ENCODE results near the gene CCL4.
"Not testable (repeated sequence)": the region's sequence is repeated elsewhere in the genome, so short reads cannot be mapped to it uniquely, and the experiment has no call there.

Gene CCL4

GRCh38 chr17:36118477-36119353, 15.1 kb downstream of the CCL4 start:
- no peak for DNase-seq

- DNase-seq, result no peak
Observed at GRCh38 chr17:36120221-36120620, 16.6 kb downstream of the CCL4 start.

GRCh38 chr17:36121099-36121498, 17.5 kb downstream of the CCL4 start:
- DNase-seq, result not testable (repeated sequence)

GRCh38 chr17:36123431-36123830, 19.8 kb downstream of the CCL4 start:
- DNase-seq, result no peak

- DNase-seq, result no peak
Observed at GRCh38 chr17:36124879-36125824, 21.5 kb downstream of the CCL4 start.

GRCh38 chr17:36127199-36127893, 23.7 kb downstream of the CCL4 start:
- no peak for DNase-seq

GRCh38 chr17:36127911-36128310, 24.3 kb downstream of the CCL4 start:
- no peak for DNase-seq

GRCh38 chr17:36128411-36128978, 24.9 kb downstream of the CCL4 start:
- DNase-seq, result no peak

- no peak for DNase-seq
Observed at GRCh38 chr17:36129616-36130015, 26.0 kb downstream of the CCL4 start.

GRCh38 chr17:36130346-36130745, 26.7 kb downstream of the CCL4 start:
- no peak for DNase-seq

- no peak for DNase-seq
Observed at GRCh38 chr17:36131421-36131820, 27.8 kb downstream of the CCL4 start.

GRCh38 chr17:36131931-36132330, 28.3 kb downstream of the CCL4 start:
- no peak for DNase-seq

- no peak for DNase-seq
Observed at GRCh38 chr17:36132421-36132831, 28.8 kb downstream of the CCL4 start.

- DNase-seq, result no peak
Observed at GRCh38 chr17:36133602-36134236, 30.1 kb downstream of the CCL4 start.

GRCh38 chr17:36135465-36135864, 31.8 kb downstream of the CCL4 start:
- DNase-seq, result no peak

GRCh38 chr17:36136036-36136435, 32.4 kb downstream of the CCL4 start:
- DNase-seq, result no peak

- DNase-seq, result no peak
Observed at GRCh38 chr17:36136439-36136838, 32.8 kb downstream of the CCL4 start.

GRCh38 chr17:36142235-36142634, 38.6 kb downstream of the CCL4 start:
- DNase-seq, result no peak

- no peak for DNase-seq
Observed at GRCh38 chr17:36142806-36143205, 39.2 kb downstream of the CCL4 start.

GRCh38 chr17:36144014-36144413, 40.4 kb downstream of the CCL4 start:
- DNase-seq, result no peak

- DNase-seq, result no peak
Observed at GRCh38 chr17:36144981-36145729, 41.5 kb downstream of the CCL4 start.

Measured in kidney glomerular epithelial cell (primary cell).